Thyroid gland (tissue), 4 donors: ENCODE measurements around the gene FBXW10B. TPM values are rescaled to one million over a fixed set of nuclear protein-coding genes. Genes with fewer than 3 reads are reported as not detected.
"Not testable (repeated sequence)": the region's sequence is repeated elsewhere in the genome, so short reads cannot be mapped to it uniquely, and the experiment has no call there.

ENCODE experiments used
- DNase-seq, 2 donors: peaks; one replicate each; pipeline ENCODE4 v3.0.0-alpha.2; 2019
- H3K27ac ChIP-seq, 3 donors: fragments of 200-600 bp; sonication (generic); 1 replicate in 2 of 3; 2 replicates in 1 of 3; pipeline ENCODE4 v1.5.1; 2016 to 2019; ENCODE audit warnings: mild to moderate bottlenecking in 1 of 3, moderate library complexity in 1 of 3
- H3K27me3 ChIP-seq: fragments of 200-600 bp; sonication (generic); one replicate; pipeline ENCODE4 v1.5.1; 2019
- H3K36me3 ChIP-seq, 2 donors: fragments of 200-600 bp; sonication (generic); one replicate each; pipeline ENCODE4 v1.5.1; 2016 to 2019
- H3K4me1 ChIP-seq, 2 donors: fragments of 200-600 bp; sonication (generic); one replicate each; pipeline ENCODE4 v1.5.1; 2017 to 2019
- H3K4me3 ChIP-seq, 3 donors: fragments of 200-600 bp; sonication (generic); replicated peaks in 1 of 3; 1 replicate in 2 of 3; 2 replicates in 1 of 3; pipeline ENCODE4 v1.5.1; 2016; ENCODE audit warnings: mild to moderate bottlenecking in 1 of 3
- H3K9me3 ChIP-seq: fragments of 200-600 bp; sonication (generic); one replicate; pipeline ENCODE4 v1.5.1; 2017
- WGBS, 2 donors: methylation state at CpG; one replicate each; pipeline ENCODE4 v1.1.5; 2017; 5-methylcytosine and 5-hydroxymethylcytosine counted together
- intact Hi-C: fragments of 100-400 bp; cut with DNase I; formaldehyde crosslinking; loops from one replicate; pipeline ENCODE4 v1.15.1; 2023
- small RNA-seq: library from RNA; depleted of rRNA; stranded (forward); fragments of <200 nt; gene quantifications from one replicate; pipeline ENCODE3, GENCODE V24; 2016
- total RNA-seq, 4 donors: library from RNA; depleted of rRNA; stranded (reverse); fragments of >200 nt; gene quantifications; one replicate each; pipeline ENCODE4 v1.2.3, GENCODE V29; 2016
- TF ChIP-seq, protein P1 (sequence below), 6 experiments: fragments of 200-600 bp in 3 of 6; fragments of 450-650 bp in 3 of 6; sonication (generic) in 3 of 6; IDR thresholded peaks; one replicate each; pipeline ENCODE4 v1.5.1; 2016 to 2019; ENCODE audit warnings: antibody characterized with exemption in 6 of 6, mild to moderate bottlenecking in 2 of 6, inconsistent platforms in 1 of 6, moderate library complexity in 1 of 6

FBXW10B gene
- total RNA-seq, 4 donors from 2014 or later = 2.8 to 18.4 (median 8.4) TPM

- H3K9me3 ChIP-seq, H3K36me3 ChIP-seq, H3K4me3 ChIP-seq, H3K27me3 ChIP-seq, intact Hi-C loops, H3K4me1 ChIP-seq, H3K27ac ChIP-seq: not testable (repeated sequence)
- DNase-seq = peak; percentile 74 to 90
- WGBS, 2 donors = 26 to 28% methylated on average over 4 of the region's 4 CpGs
- TF ChIP-seq, protein P1, sequence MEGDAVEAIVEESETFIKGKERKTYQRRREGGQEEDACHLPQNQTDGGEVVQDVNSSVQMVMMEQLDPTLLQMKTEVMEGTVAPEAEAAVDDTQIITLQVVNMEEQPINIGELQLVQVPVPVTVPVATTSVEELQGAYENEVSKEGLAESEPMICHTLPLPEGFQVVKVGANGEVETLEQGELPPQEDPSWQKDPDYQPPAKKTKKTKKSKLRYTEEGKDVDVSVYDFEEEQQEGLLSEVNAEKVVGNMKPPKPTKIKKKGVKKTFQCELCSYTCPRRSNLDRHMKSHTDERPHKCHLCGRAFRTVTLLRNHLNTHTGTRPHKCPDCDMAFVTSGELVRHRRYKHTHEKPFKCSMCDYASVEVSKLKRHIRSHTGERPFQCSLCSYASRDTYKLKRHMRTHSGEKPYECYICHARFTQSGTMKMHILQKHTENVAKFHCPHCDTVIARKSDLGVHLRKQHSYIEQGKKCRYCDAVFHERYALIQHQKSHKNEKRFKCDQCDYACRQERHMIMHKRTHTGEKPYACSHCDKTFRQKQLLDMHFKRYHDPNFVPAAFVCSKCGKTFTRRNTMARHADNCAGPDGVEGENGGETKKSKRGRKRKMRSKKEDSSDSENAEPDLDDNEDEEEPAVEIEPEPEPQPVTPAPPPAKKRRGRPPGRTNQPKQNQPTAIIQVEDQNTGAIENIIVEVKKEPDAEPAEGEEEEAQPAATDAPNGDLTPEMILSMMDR (IDR thresholded peaks at IDR 0.05) = peak in 4 of 6 experiments; percentile 24 to 54 (median 40)
Observed at GRCh38 chr17:15573870-15574269, 45.6 kb downstream of the FBXW10B start.

Small RNA genes within 50 kb of the gene (small RNA-seq; reads per million reads assigned to genes)
- not detected for gene AC005838.1
- gene RF00090 = not detected

Other genes starting within 250 kb of the FBXW10B start
- 10 to 100 TPM in 2 of 4 donors, 1 to 10 TPM in 2; 4.0 to 13.4 (median 11.1) TPM for gene CDRT4, start 152.1 kb downstream of the FBXW10B start, total RNA-seq
- gene TVP23C, start 56.2 kb downstream of the FBXW10B start, total RNA-seq = 10 to 100 TPM; 37.9 to 99.0 (median 67.4) TPM
- 100 to 1,000 TPM in 1 of 4 donors, 10 to 100 TPM in 3; 45.4 to 125 (median 90.6) TPM for gene TRIM16, start 64.6 kb upstream of the FBXW10B start, total RNA-seq
- 10 to 100 TPM; 21.9 to 55.2 (median 28.8) TPM for gene ZNF286A, start 80.0 kb upstream of the FBXW10B start, total RNA-seq
- under 1 TPM in 1 of 4 donors, not detected in 3; 0.22 TPM for gene TBC1D26, start 112.6 kb upstream of the FBXW10B start, total RNA-seq